Endothelial cell of umbilical vein (primary cell): ENCODE measurements around the gene CLTCL1. TPM values are rescaled to one million over a fixed set of nuclear protein-coding genes. Genes with fewer than 3 reads are reported as not detected.
A peak's percentile ranks its signal among the peaks of the same experiment; 100 is the strongest.

ENCODE experiments used
- BruUV-seq: library from RNA; stranded (reverse); fragments of 400-500 nt; replicated peaks from 2 replicates; lab custom pipeline; 2021; lab: Mats Ljungman, UMichigan
- CTCF ChIA-PET: fragments of 300-600, 350-600 bp; sonication (Branson Sonifier 250); formaldehyde crosslinking; loops from one replicate; lab custom pipeline; 2021; ENCODE audit warnings: antibody characterized with exemption, inconsistent platforms; lab: Charles Lee
- POLR2A ChIA-PET: fragments of 300-600, 350-600 bp; sonication (Branson Sonifier 250); formaldehyde crosslinking; loops from one replicate; lab custom pipeline; 2021; ENCODE audit warnings: antibody characterized with exemption, inconsistent platforms; lab: Charles Lee
- DNase-seq: peaks from one replicate; pipeline ENCODE4 v3.0.0-alpha.2; 2011; ENCODE audit warnings: low read depth, low spot score
- FAIRE-seq: peaks from 2 replicates; lab custom pipeline; 2011; peaks lifted over from hg19 to GRCh38; lab: Jason Lieb, UNC
- H2AFZ ChIP-seq: 2 replicates; pipeline ENCODE4 v1.6.0; 2012; ENCODE audit warnings: low read depth, low read length, control low read depth, inconsistent platforms
- H3K27ac ChIP-seq: 2 replicates; pipeline ENCODE4 v1.5.1; 2011; ENCODE audit warnings: low read depth, mild to moderate bottlenecking, control low read depth, low read length, moderate library complexity; ENCODE audit not compliant: insufficient read depth
- H3K27me3 ChIP-seq, 2 experiments: 2 replicates each; pipeline versions ENCODE4 v1.6.0 to v1.6.1; 2011; ENCODE audit warnings: low read length in 2 of 2, mixed read lengths in 1 of 2; ENCODE audit not compliant: control insufficient read depth in 2 of 2, insufficient read depth in 2 of 2
- H3K36me3 ChIP-seq, 2 experiments: 2 replicates in 1 of 2; 3 replicates in 1 of 2; pipeline ENCODE4 v1.5.1; 2011; ENCODE audit warnings: low read length in 2 of 2, mild to moderate bottlenecking in 1 of 2, moderate library complexity in 1 of 2; ENCODE audit not compliant: control insufficient read depth in 2 of 2, insufficient read depth in 2 of 2; ENCODE audit errors: extremely low read depth in 1 of 2
- H3K4me1 ChIP-seq: 3 replicates; pipeline ENCODE4 v1.5.1; 2011; ENCODE audit warnings: mild to moderate bottlenecking, low read length; ENCODE audit not compliant: control insufficient read depth, insufficient read depth; ENCODE audit errors: extremely low read depth
- H3K4me2 ChIP-seq: 2 replicates; pipeline ENCODE4 v1.6.1; 2011; ENCODE audit warnings: low read length, control low read depth, mixed read lengths; ENCODE audit not compliant: insufficient read depth
- H3K4me3 ChIP-seq, 3 experiments: fragments of 200-600 bp in 1 of 3; sonication (generic), shearing (Covaris generic) in 1 of 3; replicated peaks in 1 of 3; 2 replicates each; pipeline ENCODE4 v1.5.1; 2011 to 2016; ENCODE audit warnings: control low read depth in 3 of 3, low read length in 3 of 3, mild to moderate bottlenecking in 2 of 3, inconsistent platforms in 1 of 3, low read depth in 1 of 3, moderate library complexity in 1 of 3; ENCODE audit not compliant: insufficient read depth in 1 of 3
- H3K79me2 ChIP-seq: 2 replicates; pipeline ENCODE4 v1.6.0; 2012; ENCODE audit warnings: low read length, inconsistent platforms; ENCODE audit not compliant: control insufficient read depth, insufficient read depth
- H3K9ac ChIP-seq: replicated peaks from 2 replicates; pipeline ENCODE3; 2011; ENCODE audit warnings: low read length, control low read depth; ENCODE audit not compliant: insufficient read depth; ENCODE audit errors: extremely low read depth
- H3K9me1 ChIP-seq: replicated peaks from 3 replicates; pipeline ENCODE4 v1.6.0; 2011; ENCODE audit warnings: mild to moderate bottlenecking, low read length; ENCODE audit not compliant: control insufficient read depth, insufficient read depth; ENCODE audit errors: extremely low read depth
- H3K9me3 ChIP-seq: replicated peaks from 2 replicates; pipeline ENCODE4 v1.5.1; 2012; ENCODE audit warnings: low read length, inconsistent platforms; ENCODE audit not compliant: control insufficient read depth, insufficient read depth
- H4K20me1 ChIP-seq: replicated peaks from 2 replicates; pipeline ENCODE3; 2011; ENCODE audit warnings: mild to moderate bottlenecking, low read length; ENCODE audit not compliant: control insufficient read depth, insufficient read depth; ENCODE audit errors: extremely low read depth
- EZH2 ChIP-seq: IDR thresholded peaks from 2 replicates; pipeline ENCODE4 v1.6.1; 2012; ENCODE audit warnings: borderline replicate concordance, low read depth, mild to moderate bottlenecking, moderate library complexity, low read length, inconsistent platforms; ENCODE audit not compliant: severe bottlenecking
- FOS ChIP-seq: IDR thresholded peaks from 2 replicates; pipeline ENCODE4 v1.6.1; 2011; ENCODE audit warnings: mild to moderate bottlenecking, low read length, moderate library complexity, borderline replicate concordance; ENCODE audit not compliant: insufficient read depth
- MYC ChIP-seq: IDR thresholded peaks from one replicate; pipeline ENCODE4 v1.6.1; 2011; ENCODE audit warnings: mild to moderate bottlenecking, low read depth, low read length
- POLR2A ChIP-seq: IDR thresholded peaks from 2 replicates; pipeline ENCODE4 v1.6.1; 2012; ENCODE audit warnings: low read depth, mild to moderate bottlenecking, control low read depth, low read length
- POLR2AphosphoS5 ChIP-seq: IDR thresholded peaks from 2 replicates; pipeline ENCODE4 v1.6.1; 2012; ENCODE audit warnings: low read depth, mild to moderate bottlenecking, control low read depth, low read length, moderate library complexity; ENCODE audit not compliant: insufficient read depth
- dilution Hi-C: fragments of 300-500 bp; cut with MboI; formaldehyde crosslinking; loops from one replicate; pipeline ENCODE4 v1.15.0; 2019; ENCODE audit warnings: low sequenced_read_pairs; ENCODE audit not compliant: extremely low pct_ligation_motif_present
- intact Hi-C: fragments of 100-400 bp; cut with micrococcal nuclease; formaldehyde crosslinking; loops from one replicate; pipeline ENCODE4 v1.10.0; 2022
- polyA plus RNA-seq, 4 experiments: library from polyadenylated mRNA; depleted of rRNA in 3 of 4; stranded (reverse) in 3 of 4; unstranded in 1 of 4; fragments of >200 nt; gene quantifications; 2 replicates each; pipeline versions ENCODE4 v1.2.1 to v1.2.3, GENCODE V29; 2011 to 2012; ENCODE audit warnings: missing spikeins in 1 of 4
- total RNA-seq: library from RNA; stranded (reverse); gene quantifications from 2 replicates; pipeline ENCODE4 v1.2.3, GENCODE V29; 2021
- TF ChIP-seq, protein P1 (sequence below): IDR thresholded peaks from 2 replicates; pipeline ENCODE4 v1.6.1; 2011; ENCODE audit not compliant: insufficient read depth, insufficient read length
- TF ChIP-seq, protein P2 (sequence below), 2 donors: IDR thresholded peaks; 1 replicate in 1 of 2; 2 replicates in 1 of 2; pipeline ENCODE4 v1.5.1; 2011; ENCODE audit warnings: low read length in 2 of 2, mild to moderate bottlenecking in 2 of 2, moderate library complexity in 2 of 2, control low read depth in 1 of 2, inconsistent platforms in 1 of 2, low read depth in 1 of 2; ENCODE audit not compliant: insufficient read depth in 1 of 2; ENCODE audit errors: extremely low read depth in 1 of 2

Gene CLTCL1
- total and polyA plus RNA-seq, 2 donors (not counting 3 experiments of a cell fraction or from before 2014, with no cell fraction given) = 5.0 to 6.2 TPM

DNA sequence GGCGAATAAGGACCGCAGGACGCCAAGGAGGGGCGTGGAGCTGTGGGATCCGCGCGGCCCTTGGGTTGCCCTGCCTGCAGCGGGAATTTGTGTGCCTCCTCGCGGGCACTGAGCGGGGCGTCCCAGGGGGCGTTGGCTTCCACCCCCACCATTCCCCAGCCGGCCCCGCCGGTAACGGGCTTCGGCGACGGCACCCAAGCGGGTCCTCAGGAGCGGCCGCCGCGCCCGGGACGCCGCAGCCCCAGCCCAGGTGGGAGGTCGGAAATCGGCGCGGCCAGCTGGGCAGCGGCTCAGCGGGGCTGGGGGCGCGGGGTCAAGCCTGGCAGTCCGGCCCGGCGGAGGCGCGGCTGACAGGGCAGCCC, 320 bp downstream of the CLTCL1 start:
- H3K9me1 ChIP-seq = no peaks in the 10 kb centered on the region
- intact Hi-C loops = loop anchor here (10.0 kb wide), 1 partner anchor 344 kb away; no protein-coding TSS in a partner anchor

More for the DNA sequence above, 320 bp downstream of the CLTCL1 start:
- FAIRE-seq (no peak), DNase-seq (no peak)
- Histone ChIP-seq H3K27me3 (peaks cover 2 to 5% of the 10 kb centered on the region in 2 experiments), H3K4me3 (peak overlapping the region; percentile 78 to 89 (median 85)), H3K79me2 (no peaks in the 10 kb centered on the region), H2AFZ (peak overlapping the region; percentile 72), H3K9me3 (no peaks in the 10 kb centered on the region), H3K27ac (no peak overlapping the region), H3K36me3 (no peaks in the 10 kb centered on the region), H3K4me2 (peak overlapping the region; percentile 98), H3K9ac (peak overlapping the region; percentile 65), H3K4me1 (peaks cover 11% of the 10 kb centered on the region), H4K20me1 (no peaks in the 10 kb centered on the region)
- no TSS peak for BruUV-seq
- ChIA-PET CTCF (interaction anchor here (0.8 to 2.6 kb wide), 4 partner anchors 11 to 147 kb away, joined by 3 to 14 read pairs (median 4); partner anchors contain the start of genes ESS2 and SLC25A1), POLR2A (interaction anchor here (1.0 kb wide), 1 partner anchor 112 kb away, joined by 5 read pairs; no protein-coding TSS in a partner anchor)
- TF ChIP-seq POLR2AphosphoS5 = no peak
- no peak for TF ChIP-seq FOS
- TF ChIP-seq, protein P1, sequence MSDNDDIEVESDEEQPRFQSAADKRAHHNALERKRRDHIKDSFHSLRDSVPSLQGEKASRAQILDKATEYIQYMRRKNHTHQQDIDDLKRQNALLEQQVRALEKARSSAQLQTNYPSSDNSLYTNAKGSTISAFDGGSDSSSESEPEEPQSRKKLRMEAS = no peak
- peak; percentile 44 for TF ChIP-seq EZH2
- no peak for TF ChIP-seq POLR2A
- TF ChIP-seq, protein P2, sequence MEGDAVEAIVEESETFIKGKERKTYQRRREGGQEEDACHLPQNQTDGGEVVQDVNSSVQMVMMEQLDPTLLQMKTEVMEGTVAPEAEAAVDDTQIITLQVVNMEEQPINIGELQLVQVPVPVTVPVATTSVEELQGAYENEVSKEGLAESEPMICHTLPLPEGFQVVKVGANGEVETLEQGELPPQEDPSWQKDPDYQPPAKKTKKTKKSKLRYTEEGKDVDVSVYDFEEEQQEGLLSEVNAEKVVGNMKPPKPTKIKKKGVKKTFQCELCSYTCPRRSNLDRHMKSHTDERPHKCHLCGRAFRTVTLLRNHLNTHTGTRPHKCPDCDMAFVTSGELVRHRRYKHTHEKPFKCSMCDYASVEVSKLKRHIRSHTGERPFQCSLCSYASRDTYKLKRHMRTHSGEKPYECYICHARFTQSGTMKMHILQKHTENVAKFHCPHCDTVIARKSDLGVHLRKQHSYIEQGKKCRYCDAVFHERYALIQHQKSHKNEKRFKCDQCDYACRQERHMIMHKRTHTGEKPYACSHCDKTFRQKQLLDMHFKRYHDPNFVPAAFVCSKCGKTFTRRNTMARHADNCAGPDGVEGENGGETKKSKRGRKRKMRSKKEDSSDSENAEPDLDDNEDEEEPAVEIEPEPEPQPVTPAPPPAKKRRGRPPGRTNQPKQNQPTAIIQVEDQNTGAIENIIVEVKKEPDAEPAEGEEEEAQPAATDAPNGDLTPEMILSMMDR (IDR thresholded peaks at IDR 0.05; ENCODE audit: extremely low read depth in 1 of 2, insufficient read depth in 1 of 2, low read depth in 1 of 2, low read length in 2 of 2) = no peak
- no peak for TF ChIP-seq MYC
- dilution Hi-C loops = no loop called here
